OCI-LY1 (cell line): ENCODE data around the gene SLC22A12.

Experiments used
- CTCF ChIP-seq: fragments of 200-600 bp; sonication (generic), shearing (Covaris generic); IDR thresholded peaks from 2 replicates; pipeline ENCODE4 v1.5.1; 2017; ENCODE audit warnings: mild to moderate bottlenecking, antibody characterized with exemption, low read length, moderate library complexity, mixed read lengths
- EZH2 ChIP-seq: fragments of 200-600 bp; sonication (generic), shearing (Covaris generic); IDR thresholded peaks from 2 replicates; pipeline ENCODE4 v1.8.0; 2017; ENCODE audit warnings: borderline replicate concordance, mixed run types, mild to moderate bottlenecking, antibody characterized with exemption, low read length, moderate library complexity, mixed read lengths

DNA sequence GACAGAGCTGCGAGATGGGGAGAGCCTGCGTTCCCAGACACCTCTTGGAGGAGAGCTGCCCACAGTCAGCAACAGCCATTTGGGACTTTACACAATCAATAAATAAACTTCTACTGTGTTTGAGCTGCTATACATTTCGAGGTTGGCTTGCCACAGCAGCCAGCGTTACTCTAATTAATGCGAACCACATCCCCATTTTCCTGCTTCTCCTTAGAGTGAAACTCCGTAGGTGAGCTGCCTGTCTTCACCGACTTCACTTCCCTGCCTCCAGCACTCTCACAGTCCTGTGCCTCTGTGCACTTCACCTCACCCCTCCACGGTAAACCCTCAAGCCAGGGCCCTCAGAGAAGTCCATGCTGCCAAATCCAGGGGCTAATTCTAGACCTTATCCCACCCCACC lies 5.9 kb upstream of the SLC22A12 start:
- TF ChIP-seq CTCF = no peak
- TF ChIP-seq EZH2 = no peak
